PC-3 (cell line): ENCODE data around the gene LOC101059915.

Experiments
- EZH2 ChIP-seq: fragments of 300-600 bp; sonication (generic); IDR thresholded peaks from one replicate; pipeline ENCODE4 v1.6.1; 2017; ENCODE audit warnings: antibody characterized with exemption, mild to moderate bottlenecking, low read length; ENCODE audit not compliant: unreplicated experiment
- TF ChIP-seq, protein P1 (sequence below): fragments of 300-600 bp; sonication (generic); conservative IDR thresholded peaks from 2 replicates; pipeline ENCODE4 v1.5.1; 2017; ENCODE audit warnings: antibody characterized with exemption, low read depth, mild to moderate bottlenecking, low read length

DNA sequence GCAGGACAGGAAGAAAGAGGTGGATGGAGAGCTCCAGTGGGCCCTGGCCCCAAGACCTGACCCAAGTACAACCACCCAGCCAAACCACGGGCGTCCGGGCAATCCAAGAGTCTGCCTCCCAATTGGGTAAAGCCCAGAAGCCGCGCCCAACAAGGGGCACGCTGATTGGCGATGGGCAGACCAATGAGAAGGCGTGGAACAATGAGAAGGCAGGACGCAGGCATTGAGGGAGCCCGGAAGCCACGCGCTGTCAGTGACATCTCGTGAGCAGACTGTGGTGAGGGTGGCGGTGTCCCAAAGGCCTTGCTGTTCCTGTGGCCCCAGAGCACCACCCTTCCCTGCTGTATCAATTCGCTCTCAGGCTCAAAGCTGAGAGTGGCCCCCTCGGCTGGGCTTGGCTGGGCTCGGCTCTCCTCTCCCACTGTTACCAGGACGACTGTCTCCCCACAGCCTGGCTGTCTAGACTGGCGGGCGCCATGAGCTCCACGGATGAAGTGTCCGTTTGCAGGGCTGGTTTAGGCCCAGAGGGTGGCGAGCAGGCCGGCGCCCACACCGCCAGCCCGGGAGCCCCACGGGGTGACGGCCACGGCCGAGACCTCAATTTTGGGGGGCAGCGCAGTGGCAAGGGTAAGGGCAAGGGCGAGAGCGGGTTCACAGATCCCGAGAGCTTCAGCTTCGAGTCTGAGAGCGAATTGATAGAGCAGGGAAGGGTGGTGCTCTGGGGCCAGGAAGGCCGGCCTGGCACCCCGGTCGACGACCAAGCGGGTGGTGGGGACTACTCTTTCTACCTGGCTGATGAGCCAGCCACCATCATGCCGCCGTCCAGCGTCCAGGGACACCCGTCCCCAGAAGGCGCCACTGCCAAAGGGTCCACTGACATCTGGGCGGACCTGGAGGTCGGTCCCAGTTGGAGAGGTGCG lies at the start of gene LOC101059915:
- TF ChIP-seq, protein P1, sequence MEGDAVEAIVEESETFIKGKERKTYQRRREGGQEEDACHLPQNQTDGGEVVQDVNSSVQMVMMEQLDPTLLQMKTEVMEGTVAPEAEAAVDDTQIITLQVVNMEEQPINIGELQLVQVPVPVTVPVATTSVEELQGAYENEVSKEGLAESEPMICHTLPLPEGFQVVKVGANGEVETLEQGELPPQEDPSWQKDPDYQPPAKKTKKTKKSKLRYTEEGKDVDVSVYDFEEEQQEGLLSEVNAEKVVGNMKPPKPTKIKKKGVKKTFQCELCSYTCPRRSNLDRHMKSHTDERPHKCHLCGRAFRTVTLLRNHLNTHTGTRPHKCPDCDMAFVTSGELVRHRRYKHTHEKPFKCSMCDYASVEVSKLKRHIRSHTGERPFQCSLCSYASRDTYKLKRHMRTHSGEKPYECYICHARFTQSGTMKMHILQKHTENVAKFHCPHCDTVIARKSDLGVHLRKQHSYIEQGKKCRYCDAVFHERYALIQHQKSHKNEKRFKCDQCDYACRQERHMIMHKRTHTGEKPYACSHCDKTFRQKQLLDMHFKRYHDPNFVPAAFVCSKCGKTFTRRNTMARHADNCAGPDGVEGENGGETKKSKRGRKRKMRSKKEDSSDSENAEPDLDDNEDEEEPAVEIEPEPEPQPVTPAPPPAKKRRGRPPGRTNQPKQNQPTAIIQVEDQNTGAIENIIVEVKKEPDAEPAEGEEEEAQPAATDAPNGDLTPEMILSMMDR = no peak
- TF ChIP-seq EZH2 = no peak
